A172 (cell line): Measurements from ENCODE around the gene RGL1. TPM values are rescaled to one million over a fixed set of nuclear protein-coding genes. Genes with fewer than 3 reads are reported as not detected.
A peak's percentile ranks its signal among the peaks of the same experiment; 100 is the strongest.
"Not testable (repeated sequence)": the region's sequence is repeated elsewhere in the genome, so short reads cannot be mapped to it uniquely, and the experiment has no call there.

Experiments
- DNase-seq: peaks from one replicate; pipeline ENCODE4 v3.0.0-alpha.2; 2015; ENCODE audit warnings: low spot score
- total RNA-seq: library from RNA; depleted of rRNA; stranded (reverse); fragments of >200 nt; shearing (Covaris generic); gene quantifications from 2 replicates; pipeline ENCODE4 v1.2.3, GENCODE V29; 2014; rRNA removed

Gene RGL1
- 5.1 and 5.6 TPM in 2 replicates for total RNA-seq

GRCh38 chr1:183804916-183805841 lies at the start of gene RGL1:
TSS of gene RGL1 (plus strand) at chr1:183805120. CDS start at chr1:183805298, 178 bp downstream.
- DNase-seq, result peak; percentile 47

- no peak for DNase-seq
Measured at GRCh38 chr1:183756326-183756725, 48.6 kb upstream of the RGL1 start.

- DNase-seq, result peak; percentile 69
Measured at GRCh38 chr1:183757061-183757460, 47.9 kb upstream of the RGL1 start.

- no peak for DNase-seq
Measured at GRCh38 chr1:183758913-183759312, 46.0 kb upstream of the RGL1 start.

GRCh38 chr1:183760661-183761060 lies 44.3 kb upstream of the RGL1 start:
- no peak for DNase-seq

- DNase-seq, result no peak
Measured at GRCh38 chr1:183761871-183762270, 43.0 kb upstream of the RGL1 start.

- DNase-seq, result not testable (repeated sequence)
Measured at GRCh38 chr1:183762856-183763255, 42.1 kb upstream of the RGL1 start.

- no peak for DNase-seq
Measured at GRCh38 chr1:183764981-183765380, 39.9 kb upstream of the RGL1 start.

GRCh38 chr1:183769956-183770815 lies 34.7 kb upstream of the RGL1 start:
- no peak for DNase-seq

GRCh38 chr1:183770816-183771128 lies 34.1 kb upstream of the RGL1 start:
- DNase-seq, result no peak

GRCh38 chr1:183773482-183774274 lies 31.2 kb upstream of the RGL1 start:
- DNase-seq, result no peak

GRCh38 chr1:183774938-183775337 lies 30.0 kb upstream of the RGL1 start:
- no peak for DNase-seq

GRCh38 chr1:183776731-183777130 lies 28.2 kb upstream of the RGL1 start:
- peak; percentile 31 for DNase-seq

- no peak for DNase-seq
Measured at GRCh38 chr1:183777328-183777727, 27.6 kb upstream of the RGL1 start.

- DNase-seq, result no peak
Measured at GRCh38 chr1:183778045-183778444, 26.9 kb upstream of the RGL1 start.

- no peak for DNase-seq
Measured at GRCh38 chr1:183778568-183779433, 26.1 kb upstream of the RGL1 start.

GRCh38 chr1:183780159-183780558 lies 24.8 kb upstream of the RGL1 start:
- no peak for DNase-seq

- DNase-seq, result no peak
Measured at GRCh38 chr1:183780757-183781156, 24.2 kb upstream of the RGL1 start.

- no peak for DNase-seq
Measured at GRCh38 chr1:183783342-183783741, 21.6 kb upstream of the RGL1 start.

GRCh38 chr1:183783767-183784637 lies 20.9 kb upstream of the RGL1 start:
- DNase-seq, result peak; percentile 21
